SK-MEL-5 (cell line): ENCODE measurements around the gene TCF7L2. TPM values are rescaled to one million over a fixed set of nuclear protein-coding genes. Genes with fewer than 3 reads are reported as not detected.
A peak's percentile ranks its signal among the peaks of the same experiment; 100 is the strongest.

ENCODE experiments used
- DNase-seq: peaks from one replicate; pipeline ENCODE4 v3.0.0-alpha.2; 2016; ENCODE audit warnings: low read depth, low spot score
- in situ Hi-C: cut with HindIII; loops from 2 replicates; pipeline ENCODE4 v1.10.0; 2016; ENCODE audit warnings: low sequenced_read_pairs, high pct_unique_total_duplicates, low pct_unique_long_range_greater_than_20kb
- total RNA-seq: library from RNA; depleted of rRNA; stranded (reverse); fragments of >200 nt; shearing (Covaris generic); gene quantifications from 2 replicates; pipeline ENCODE4 v1.2.3, GENCODE V29; 2014

TCF7L2 gene
- total RNA-seq, 1 experiment from 2014 or later: 2.6 TPM

DNA sequence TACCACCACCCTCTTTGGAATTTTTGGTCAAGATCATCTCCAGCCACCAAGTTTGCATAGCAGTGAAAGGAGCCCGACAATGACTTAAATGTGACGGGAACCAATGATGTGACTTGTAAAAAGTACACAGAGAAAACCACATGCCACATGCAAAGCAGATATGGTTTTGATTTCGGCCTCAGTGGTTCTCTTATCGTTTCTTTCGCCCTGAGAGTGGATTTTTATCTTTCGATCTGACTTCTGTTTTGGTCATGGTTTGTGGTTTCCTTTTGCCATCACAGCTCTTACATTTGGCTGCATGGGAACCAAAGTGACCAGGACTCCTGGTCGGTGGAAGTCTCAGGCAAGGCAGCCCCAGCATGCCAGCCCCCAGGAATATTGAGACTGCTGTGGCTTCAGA, 31.5 kb downstream of the TCF7L2 start:
- in situ Hi-C loops: no loop called here
- DNase-seq: no peak

DNA sequence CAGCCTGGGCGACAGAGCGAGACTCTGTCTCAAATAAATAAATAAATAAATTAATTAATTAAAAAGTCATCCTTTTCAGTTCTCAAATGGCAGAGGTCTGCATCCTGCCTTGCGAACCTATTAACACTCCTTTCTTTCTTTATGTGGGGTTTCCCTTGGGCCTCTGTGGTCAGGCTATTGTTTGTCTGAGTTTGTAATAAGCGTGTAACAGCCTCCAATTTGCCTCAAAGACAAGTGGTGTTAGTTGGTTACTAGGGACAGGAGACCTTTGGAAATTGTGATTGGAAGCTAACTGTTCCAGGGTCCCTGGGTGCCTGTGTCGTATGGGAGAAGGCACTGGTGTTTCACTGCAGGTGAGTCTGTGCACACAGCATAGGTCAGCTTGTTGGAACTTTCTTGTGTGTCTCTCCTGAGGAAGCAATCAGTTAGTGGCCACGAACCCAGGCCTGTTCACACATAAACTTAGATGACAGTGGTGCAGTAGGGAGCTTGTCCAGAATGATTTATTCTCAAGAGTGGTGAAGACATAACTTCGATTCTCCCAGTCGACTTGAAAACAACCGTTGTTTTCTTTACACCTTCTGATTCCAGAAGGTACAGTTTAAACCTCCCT, 33.5 kb downstream of the TCF7L2 start:
- in situ Hi-C loops: no loop called here
- DNase-seq: no peak

DNA sequence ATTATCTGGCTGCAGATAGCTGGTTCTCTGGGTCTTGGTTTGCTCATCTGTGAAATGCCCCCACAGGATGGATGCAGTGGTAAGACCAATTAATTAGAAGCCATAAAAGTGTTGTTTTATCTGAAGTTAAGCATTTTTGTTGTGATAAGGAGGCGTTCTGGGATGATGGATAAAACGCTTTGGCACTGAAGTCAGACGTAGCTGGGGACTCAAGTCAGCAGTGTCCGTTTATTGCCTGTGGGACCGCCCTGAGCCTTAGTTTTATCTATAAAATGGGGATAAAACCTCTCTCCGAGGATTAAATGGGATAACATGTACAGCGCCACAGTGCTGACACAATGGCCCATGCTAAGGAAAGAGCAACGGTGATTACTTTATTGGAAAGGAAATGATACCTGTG, 34.7 kb downstream of the TCF7L2 start:
- in situ Hi-C loops: no loop called here
- DNase-seq: no peak

DNA sequence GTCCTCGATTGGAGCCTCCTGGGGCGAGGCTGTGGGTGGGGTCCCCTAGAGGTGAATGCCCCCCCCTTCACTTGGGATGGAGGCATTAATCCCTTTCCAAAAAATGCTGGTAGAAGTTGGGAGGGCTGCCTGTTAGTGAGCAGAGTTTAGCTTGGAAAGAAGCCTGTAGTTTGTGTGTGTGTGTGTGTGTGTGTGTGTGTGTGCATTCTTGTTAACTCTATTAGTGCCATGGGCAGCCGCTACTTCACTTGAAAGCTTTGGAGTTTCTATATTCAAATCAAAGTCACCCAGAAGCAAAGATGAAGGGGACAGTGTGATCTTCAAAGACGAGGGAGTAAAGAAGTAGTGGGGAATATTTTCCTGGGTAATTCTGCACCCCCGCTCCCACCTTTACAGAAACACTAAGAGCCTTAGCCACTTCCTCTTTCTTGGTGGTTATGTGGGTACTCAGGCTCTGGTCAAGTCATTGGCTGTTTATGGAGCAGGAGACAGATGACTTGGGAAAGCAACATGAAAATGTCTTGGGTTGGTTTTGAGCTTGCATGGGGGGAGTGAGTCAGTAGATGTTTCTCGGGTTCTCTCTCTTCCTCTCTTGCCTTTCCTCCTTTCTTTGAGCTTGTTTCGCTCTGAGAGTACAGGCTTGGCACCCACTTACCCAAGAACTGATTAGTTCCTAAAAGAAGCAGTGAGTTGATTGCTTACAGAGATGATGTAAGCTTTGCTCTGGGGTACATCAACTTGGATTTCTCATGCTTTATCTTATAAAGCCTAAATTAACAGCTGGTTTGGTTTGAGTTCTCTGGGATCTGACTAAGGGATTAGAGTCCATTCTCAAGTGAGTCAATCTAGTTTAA, 35.9 kb downstream of the TCF7L2 start:
- no peak for DNase-seq
- in situ Hi-C loops: no loop called here

DNA sequence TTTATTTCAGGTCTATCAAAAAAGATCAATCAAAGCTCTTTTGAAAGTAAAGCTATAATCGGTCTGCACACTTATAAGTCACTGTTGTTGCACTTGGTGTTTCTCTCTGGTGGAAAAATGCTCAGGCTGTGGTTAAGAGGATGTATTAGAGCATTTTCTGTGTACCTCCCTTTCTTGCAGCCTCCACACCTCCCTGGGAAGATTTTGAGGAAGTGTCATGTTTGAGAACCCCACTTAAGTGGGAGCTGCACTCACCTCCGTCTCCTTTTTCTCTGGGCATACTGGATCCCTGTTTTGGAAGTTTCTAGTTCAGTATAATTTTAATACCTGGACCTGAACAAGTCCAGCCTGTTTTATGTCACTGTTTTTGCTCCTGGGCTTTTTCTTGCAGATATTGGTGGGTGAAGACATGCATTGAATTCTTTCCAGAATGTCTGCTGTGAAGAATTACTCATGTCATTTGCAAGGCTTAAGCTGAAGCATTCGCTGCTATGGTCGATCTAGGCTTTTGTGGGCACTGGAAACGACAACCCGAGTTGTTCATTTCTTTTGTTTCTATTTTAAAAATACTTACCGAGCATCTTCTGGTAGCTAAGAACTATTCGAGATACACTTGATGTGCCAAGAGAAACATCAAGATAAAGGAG, 36.6 kb downstream of the TCF7L2 start:
- in situ Hi-C loops: no loop called here
- DNase-seq: no peak

DNA sequence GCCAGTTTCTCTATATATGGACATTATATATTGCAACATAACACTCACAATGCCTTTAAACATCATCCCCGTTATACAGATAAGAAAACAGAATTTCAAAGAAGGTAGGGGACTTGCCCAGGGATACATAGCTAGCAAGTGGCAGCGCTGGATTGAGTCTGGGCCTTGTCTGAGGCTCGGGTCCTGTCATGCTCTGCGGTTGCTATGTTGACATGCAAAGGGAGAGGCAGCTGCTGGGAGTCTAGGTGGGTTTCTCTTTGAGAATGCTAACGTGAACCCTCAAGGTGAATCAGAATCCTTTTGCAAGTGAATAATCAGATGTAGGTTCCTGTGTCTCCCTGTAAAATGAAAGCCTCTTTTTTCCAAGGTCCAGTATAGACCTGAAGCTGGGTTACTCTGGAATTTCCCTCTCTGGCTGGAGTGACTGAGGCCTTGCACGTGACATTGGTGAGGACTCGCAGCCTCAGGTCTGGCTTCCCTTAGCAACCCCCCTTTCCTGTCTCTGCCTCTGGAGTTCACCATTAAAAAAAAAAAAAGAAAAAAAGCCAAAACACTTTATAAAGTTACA, 38.9 kb downstream of the TCF7L2 start:
- DNase-seq: no peak
- in situ Hi-C loops: no loop called here

DNA sequence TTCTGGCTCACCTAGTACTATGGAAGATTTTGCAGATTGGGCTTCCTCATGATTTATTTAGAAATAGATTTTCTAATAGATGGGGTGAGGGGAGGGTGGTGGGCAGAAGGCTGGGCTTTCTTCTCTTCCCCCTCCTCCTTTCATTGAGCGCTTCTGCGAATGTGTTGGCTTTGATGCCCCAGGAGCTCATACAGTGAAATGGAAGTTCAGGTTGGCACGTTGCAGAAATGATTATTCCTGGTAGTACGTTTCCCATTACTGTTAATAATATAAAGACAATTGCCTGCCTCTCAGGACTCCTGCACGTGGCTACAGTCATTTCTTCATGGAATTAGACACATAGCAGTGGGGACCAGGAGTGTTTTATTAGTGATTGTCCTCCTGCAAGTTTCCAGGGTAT, 39.8 kb downstream of the TCF7L2 start:
- DNase-seq: no peak
- in situ Hi-C loops: no loop called here

DNA sequence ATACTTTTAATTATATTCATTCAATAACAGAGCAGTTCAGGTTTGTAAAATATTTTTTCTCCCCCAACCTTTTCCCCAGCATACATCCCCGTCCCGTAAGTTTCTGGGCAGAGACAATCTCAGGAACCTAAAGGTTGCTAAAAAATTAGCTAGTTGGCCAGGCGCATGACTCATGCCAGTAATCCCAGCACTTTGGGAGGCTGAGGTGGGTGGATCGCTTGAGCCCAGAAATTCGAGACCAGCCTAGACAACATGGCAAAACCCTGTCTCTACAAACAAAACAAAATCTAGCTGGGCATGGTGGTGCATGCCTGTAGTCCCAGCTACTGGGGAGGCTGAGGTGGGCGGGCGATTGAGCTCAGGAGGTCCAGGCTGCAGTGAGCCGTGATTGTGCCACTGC, 40.2 kb downstream of the TCF7L2 start:
- no peak for DNase-seq
- in situ Hi-C loops: no loop called here

DNA sequence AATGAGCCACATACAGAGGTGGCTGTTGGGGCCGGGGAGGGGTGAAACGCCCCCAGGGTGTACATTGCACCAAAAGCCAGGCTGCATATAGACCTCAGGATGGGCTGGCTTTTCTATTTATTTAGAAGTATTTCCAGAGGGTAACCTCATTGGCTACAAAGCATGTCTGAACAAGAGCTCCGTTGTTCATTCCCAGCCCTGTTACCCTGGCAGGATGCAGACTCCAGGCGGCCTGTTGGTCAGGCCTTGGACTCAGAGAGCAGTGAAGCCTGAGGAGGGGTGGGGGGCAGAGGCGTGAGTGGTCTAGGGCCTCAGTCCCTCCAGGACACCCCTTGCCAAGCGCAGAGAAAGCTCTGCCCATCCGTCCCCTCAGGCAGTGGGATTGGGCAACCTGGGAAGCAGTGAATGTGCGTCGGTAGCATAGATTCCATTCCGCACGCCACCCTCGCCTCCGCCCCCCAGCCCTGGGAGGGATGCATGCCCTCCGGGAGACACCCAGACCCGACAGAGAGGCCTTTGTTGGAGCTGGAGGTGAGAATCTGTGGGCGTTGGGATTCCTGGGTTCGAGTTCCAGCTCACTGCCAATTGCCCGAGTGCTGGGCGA, 41.9 kb downstream of the TCF7L2 start:
- peak; percentile 65 for DNase-seq
- in situ Hi-C loops: no loop called here

DNA sequence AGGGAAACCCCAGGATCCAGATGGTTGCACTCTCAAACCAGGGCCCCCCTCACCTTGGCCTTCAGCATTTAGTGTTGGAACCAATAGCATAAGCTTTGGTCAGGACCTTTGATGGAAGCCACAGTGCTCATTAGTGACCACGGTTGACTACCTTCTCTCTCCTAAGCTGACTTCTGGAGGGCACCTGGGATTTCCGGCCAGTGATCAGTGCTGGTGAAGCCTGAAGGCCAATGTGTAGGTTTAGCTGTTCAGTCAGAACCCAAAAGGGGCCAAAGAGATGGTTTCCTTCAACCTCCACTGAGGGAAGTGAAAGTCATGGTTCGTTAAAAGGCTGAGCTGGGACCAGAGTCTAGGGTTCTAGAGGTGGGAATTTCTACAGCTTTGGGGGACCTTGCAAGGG, 46.4 kb downstream of the TCF7L2 start:
- DNase-seq: no peak
- in situ Hi-C loops: no loop called here

DNA sequence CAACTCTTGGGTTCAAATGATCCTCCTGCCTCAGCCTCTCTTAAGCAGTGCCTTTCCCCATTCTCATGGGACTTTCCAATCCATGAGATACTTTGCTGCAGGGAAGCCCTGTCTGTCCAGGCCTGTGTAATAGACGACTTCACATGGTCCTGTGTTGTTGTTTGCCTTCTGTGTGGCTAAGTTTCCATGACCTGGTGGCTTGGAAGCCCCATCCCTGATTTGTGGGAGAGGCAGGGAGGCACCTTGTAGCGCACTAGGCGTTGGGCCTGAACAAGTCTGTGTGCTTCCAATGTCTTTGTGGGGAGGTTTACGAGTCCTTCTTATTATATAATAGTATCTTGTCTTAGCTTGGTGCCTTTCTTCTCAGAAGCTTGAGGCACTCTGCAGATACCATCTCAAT, 49.1 kb downstream of the TCF7L2 start:
- in situ Hi-C loops: no loop called here
- no peak for DNase-seq

DNA sequence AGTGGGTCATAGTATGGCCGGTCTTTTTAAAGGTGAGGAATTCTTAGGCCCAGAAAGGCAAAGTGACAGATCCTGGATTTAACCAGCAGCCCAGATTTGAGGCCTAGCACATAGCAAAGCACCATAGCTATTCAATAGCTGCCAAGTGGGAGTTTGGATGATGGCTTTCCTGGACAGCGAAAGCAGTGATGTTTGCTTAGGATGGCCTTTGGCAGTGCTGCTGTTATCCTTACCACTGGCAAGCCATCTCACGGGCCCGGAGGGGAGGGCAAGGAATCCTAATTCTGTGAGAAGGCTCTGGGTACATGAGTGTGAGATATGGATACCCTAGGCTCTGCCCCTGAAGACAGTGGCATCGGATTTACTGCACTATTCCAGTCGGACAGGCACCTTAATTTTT, 50.4 kb downstream of the TCF7L2 start:
- in situ Hi-C loops: no loop called here
- DNase-seq: no peak

DNA sequence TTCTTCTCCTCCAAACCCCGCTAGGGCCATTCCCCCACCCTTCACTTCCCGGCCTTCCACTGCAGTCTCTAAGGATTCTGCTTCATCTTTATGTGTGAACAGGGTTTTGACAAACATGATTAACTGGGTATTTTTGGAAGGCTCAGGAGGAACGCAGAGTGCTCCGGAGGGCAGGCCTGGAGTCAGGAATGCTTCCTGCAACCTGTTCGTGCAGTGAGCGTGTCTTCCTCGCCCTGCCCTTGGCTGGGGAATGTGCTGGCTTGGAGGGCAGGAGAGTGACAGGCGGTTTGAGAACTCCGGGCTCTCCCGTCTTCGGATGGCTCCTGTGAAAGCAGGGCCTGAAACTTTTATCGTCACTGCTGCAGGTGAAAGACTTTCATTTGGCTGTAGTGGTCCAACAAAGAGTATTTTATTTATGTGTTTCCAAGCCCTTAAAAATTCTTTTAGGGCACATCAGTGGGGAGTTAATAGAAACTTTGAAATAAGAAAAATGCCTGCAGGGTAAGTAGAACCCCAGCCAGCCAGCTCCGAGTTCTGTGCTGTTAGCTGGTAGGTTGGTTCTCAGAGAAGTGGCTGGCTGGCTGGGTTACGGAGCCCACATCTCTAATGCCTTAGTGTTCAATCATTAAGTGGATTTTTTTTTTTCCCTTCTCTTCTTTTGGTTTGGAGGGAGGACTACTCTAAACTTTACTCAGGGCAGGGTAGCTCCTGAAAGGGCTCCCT, 51.0 kb downstream of the TCF7L2 start:
- in situ Hi-C loops: no loop called here
- DNase-seq: no peak

DNA sequence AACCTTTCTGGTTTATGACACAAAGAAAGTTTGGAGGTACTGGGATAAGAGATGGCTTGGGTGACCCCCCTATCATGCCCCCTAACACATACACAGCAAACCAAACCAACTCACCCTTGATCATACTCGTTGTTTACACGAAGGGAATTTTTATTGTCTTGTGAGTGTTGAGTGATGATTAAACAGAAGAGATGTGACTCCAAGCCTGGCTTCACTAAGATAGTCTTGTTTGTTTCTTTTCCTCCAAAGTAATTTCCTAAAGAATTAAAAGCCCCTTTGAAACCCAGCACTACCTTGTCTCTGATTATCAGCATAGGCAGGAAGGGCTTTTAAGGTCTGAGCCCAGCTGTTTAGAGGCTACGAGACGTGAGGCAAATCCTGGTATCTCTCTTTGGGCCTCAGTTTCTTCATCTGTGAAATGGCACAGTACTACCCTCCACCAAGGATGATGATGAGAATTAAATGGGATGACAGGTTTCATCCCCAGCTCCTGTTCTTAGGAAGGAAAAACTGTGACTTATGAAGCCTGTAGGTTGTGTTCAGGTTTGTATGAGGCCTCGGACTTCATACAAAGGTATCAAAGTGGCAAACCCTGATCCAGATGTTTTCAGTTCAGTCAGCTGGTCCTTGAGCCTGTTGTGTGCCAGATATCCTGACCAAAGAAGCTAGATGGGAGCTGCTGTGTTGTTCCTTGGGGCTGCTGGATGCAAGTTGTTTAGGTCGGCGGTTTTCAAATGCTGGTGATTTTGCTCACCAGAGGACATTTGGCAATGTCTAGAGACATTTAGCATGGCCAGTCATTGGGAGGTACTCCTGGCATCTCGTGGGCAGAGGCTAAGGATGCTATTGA, 51.8 kb downstream of the TCF7L2 start:
- in situ Hi-C loops: no loop called here
- DNase-seq: no peak

DNA sequence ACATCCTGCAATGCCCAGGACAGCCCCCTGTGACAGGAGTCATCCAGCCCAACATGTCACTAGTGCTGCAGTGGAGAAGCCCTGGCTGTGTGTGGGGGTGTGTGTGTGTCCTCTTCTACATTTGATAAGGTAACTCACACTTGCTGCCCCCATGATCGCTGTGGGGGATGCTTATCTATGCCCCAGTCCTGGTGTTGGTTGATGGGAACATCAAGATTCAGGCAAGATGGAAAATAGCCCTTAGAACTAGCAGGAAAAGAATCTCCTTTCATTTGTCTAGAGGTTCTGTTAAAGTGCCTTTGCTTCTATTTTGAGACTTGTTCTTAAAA, 52.4 kb downstream of the TCF7L2 start:
- no peak for DNase-seq
- in situ Hi-C loops: no loop called here

DNA sequence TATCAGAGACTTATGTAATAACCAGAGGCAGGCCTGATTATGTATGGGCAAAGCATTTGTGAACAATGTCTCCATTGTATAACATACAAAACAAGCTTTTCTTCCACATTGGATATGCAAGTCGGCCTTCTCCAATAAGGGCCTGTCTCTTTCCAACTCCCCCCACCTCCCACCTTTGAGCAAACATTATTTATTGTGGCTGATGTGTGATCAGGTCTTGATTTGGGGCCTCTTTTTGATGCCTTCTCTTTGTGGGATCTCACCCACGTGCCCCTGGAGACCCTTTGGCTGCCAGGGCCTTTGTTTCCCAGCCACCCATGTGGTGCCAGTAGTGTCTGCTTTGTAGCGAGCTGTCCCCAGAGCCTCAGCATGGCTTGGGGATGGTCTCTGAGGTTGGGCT, 53.0 kb downstream of the TCF7L2 start:
- in situ Hi-C loops: no loop called here
- peak; percentile 69 for DNase-seq

DNA sequence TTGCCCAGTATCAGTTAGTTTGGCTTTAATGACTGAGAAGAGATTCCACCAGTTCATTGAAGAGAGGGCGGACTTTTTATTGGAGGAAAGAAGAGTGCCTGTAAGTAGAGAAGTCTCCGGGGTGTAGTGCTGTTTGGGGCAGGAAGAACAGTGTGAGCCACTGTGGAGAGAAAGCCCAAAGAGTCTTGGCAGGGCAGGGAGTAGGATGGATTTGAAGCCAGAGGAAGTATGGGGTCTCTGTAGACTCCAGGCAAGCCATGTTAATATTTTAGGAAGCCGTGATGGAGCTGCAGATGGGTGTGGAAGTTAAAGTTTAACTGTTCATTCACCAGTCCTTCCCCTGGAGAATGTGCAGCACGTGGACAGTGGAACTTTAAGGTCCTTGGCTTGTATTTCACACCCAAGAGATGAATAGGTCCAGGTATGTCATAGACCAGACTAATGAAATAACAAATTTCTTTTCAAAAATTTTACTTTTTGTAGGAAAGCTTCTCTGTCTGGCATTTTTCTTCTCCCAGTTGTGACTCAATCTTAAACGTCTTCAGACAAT, 54.1 kb downstream of the TCF7L2 start:
- in situ Hi-C loops: no loop called here
- no peak for DNase-seq
